Neural cell (in vitro differentiated cells): ENCODE data around the gene CIRBP. TPM values are rescaled to one million over a fixed set of nuclear protein-coding genes. Genes with fewer than 3 reads are reported as not detected.
A peak's percentile ranks its signal among the peaks of the same experiment; 100 is the strongest.

ENCODE experiments used
- H2AFZ ChIP-seq: fragments of 200-600, 300-800 bp; sonication (generic), shearing (Covaris generic); 2 replicates; pipeline ENCODE4 v1.6.0; 2014; ENCODE audit warnings: low read depth, mild to moderate bottlenecking, antibody characterized with exemption, low read length, moderate library complexity
- H3F3A ChIP-seq: fragments of 200-600 bp; shearing (Covaris generic); 2 replicates; pipeline ENCODE4 v1.6.1; 2016; ENCODE audit warnings: mild to moderate bottlenecking, moderate library complexity, mixed read lengths, antibody characterized with exemption, low read length; ENCODE audit not compliant: insufficient read depth, poor library complexity, severe bottlenecking
- H3K27ac ChIP-seq: fragments of 200-600, 300-800 bp; sonication (generic), shearing (Covaris generic); 2 replicates; pipeline ENCODE4 v1.5.1; 2014; ENCODE audit warnings: mild to moderate bottlenecking, low read length, moderate library complexity
- H3K27me3 ChIP-seq: fragments of 300-800, 200-600 bp; sonication (generic), shearing (Covaris generic); 2 replicates; pipeline ENCODE4 v1.6.0; 2014; ENCODE audit warnings: mild to moderate bottlenecking, low read depth, low read length, moderate library complexity; ENCODE audit not compliant: insufficient read depth
- H3K36me3 ChIP-seq: fragments of 300-800, 200-600 bp; sonication (generic), shearing (Covaris generic); 2 replicates; pipeline ENCODE4 v1.5.1; 2014; ENCODE audit warnings: mild to moderate bottlenecking, antibody characterized with exemption, low read length, moderate library complexity; ENCODE audit not compliant: insufficient read depth
- H3K4me2 ChIP-seq: fragments of 300-800, 200-600 bp; sonication (generic), shearing (Covaris generic); 2 replicates; pipeline ENCODE4 v1.6.0; 2014; ENCODE audit warnings: mild to moderate bottlenecking, low read length
- H3K4me3 ChIP-seq: fragments of 300-800, 200-600 bp; sonication (generic), shearing (Covaris generic); 2 replicates; pipeline ENCODE4 v1.5.1; 2014; ENCODE audit warnings: mild to moderate bottlenecking, low read length, moderate library complexity
- H3K79me2 ChIP-seq: fragments of 200-600 bp; shearing (Covaris generic); replicated peaks from 2 replicates; pipeline ENCODE4 v1.6.0; 2014; ENCODE audit warnings: mild to moderate bottlenecking, low read length, moderate library complexity; ENCODE audit not compliant: insufficient read depth
- H3K9ac ChIP-seq: fragments of 300-800, 200-600 bp; sonication (generic), shearing (Covaris generic); 2 replicates; pipeline ENCODE4 v1.6.1; 2016; ENCODE audit warnings: mild to moderate bottlenecking, low read length, mixed read lengths
- H3K9me2 ChIP-seq: fragments of 200-600 bp; shearing (Covaris generic); 2 replicates; pipeline ENCODE4 v1.6.1; 2016; ENCODE audit warnings: mild to moderate bottlenecking, low read length, mixed read lengths; ENCODE audit not compliant: insufficient read depth
- H3K9me3 ChIP-seq: fragments of 200-600, 300-800 bp; sonication (generic), shearing (Covaris generic); 2 replicates; pipeline ENCODE4 v1.6.1; 2016; ENCODE audit warnings: mild to moderate bottlenecking, mixed run types, low read length, moderate library complexity, mixed read lengths
- H4K20me1 ChIP-seq: fragments of 200-600 bp; shearing (Covaris generic); 2 replicates; pipeline ENCODE4 v1.6.1; 2016; ENCODE audit warnings: mild to moderate bottlenecking, mixed run types; ENCODE audit not compliant: insufficient read depth
- CTCF ChIP-seq: fragments of 450-650 bp; IDR thresholded peaks from 2 replicates; pipeline ENCODE4 v1.5.1; 2014; ENCODE audit warnings: antibody characterized with exemption, mild to moderate bottlenecking, moderate library complexity; ENCODE audit not compliant: poor library complexity, severe bottlenecking
- EP300 ChIP-seq: fragments of 450-650 bp; conservative IDR thresholded peaks from 2 replicates; pipeline ENCODE4 v1.6.1; 2014; ENCODE audit warnings: antibody characterized with exemption, mild to moderate bottlenecking, moderate library complexity; ENCODE audit not compliant: poor library complexity, severe bottlenecking
- EZH2 ChIP-seq: fragments of 200-600, 300-800 bp; shearing (Covaris generic), sonication (generic); IDR thresholded peaks from 2 replicates; pipeline ENCODE4 v1.6.1; 2014; ENCODE audit warnings: antibody characterized with exemption, low read length, borderline replicate concordance, mild to moderate bottlenecking; ENCODE audit not compliant: insufficient read depth, poor library complexity, severe bottlenecking
- MXI1 ChIP-seq: fragments of 450-650 bp; conservative IDR thresholded peaks from 2 replicates; pipeline ENCODE4 v1.6.1; 2014; ENCODE audit warnings: antibody characterized with exemption, mild to moderate bottlenecking; ENCODE audit not compliant: poor library complexity, severe bottlenecking
- POLR2AphosphoS5 ChIP-seq: IDR thresholded peaks from 2 replicates; pipeline ENCODE4 v1.6.1; 2012
- RAD21 ChIP-seq: fragments of 450-650 bp; conservative IDR thresholded peaks from 2 replicates; pipeline ENCODE4 v1.6.1; 2014; ENCODE audit warnings: antibody characterized with exemption, mild to moderate bottlenecking, moderate library complexity
- REST ChIP-seq: IDR thresholded peaks from 2 replicates; pipeline ENCODE4 v1.6.1; 2012; ENCODE audit warnings: borderline replicate concordance
- SMC3 ChIP-seq: fragments of 450-650 bp; conservative IDR thresholded peaks from 2 replicates; pipeline ENCODE4 v1.6.1; 2014; ENCODE audit warnings: antibody characterized with exemption, mild to moderate bottlenecking, moderate library complexity; ENCODE audit not compliant: poor library complexity
- TAF1 ChIP-seq: IDR thresholded peaks from 2 replicates; pipeline ENCODE4 v1.6.1; 2012; ENCODE audit warnings: low read depth
- polyA plus RNA-seq: library from polyadenylated mRNA; depleted of rRNA; stranded (reverse); fragments of >200 nt; gene quantifications from 2 replicates; pipeline ENCODE4 v1.2.3, GENCODE V29; 2014

CIRBP gene
- polyA plus RNA-seq, 1 donor from 2014 or later, result 1,663 TPM

- Histone ChIP-seq H3K27ac (peak overlapping the region; percentile 98), H2AFZ (no peak overlapping the region), H3K36me3 (no peaks in the 10 kb centered on the region), H4K20me1 (peaks cover 4% of the 10 kb centered on the region), H3K9me3 (no peaks in the 10 kb centered on the region), H3K4me2 (peak overlapping the region; percentile 86), H3K79me2 (peaks cover 60% of the 10 kb centered on the region), H3K9ac (peak overlapping the region; percentile 99), H3F3A (no peaks in the 10 kb centered on the region), H3K4me3 (peak overlapping the region; percentile 93), H3K27me3 (no peaks in the 10 kb centered on the region), H3K9me2 (no peaks in the 10 kb centered on the region)
- TF ChIP-seq EP300 (no peak), POLR2AphosphoS5 (no peak), EZH2 (no peak), RAD21 (no peak), CTCF (no peak), MXI1 (no peak), TAF1 (no peak), SMC3 (no peak), REST (no peak)
Observed at GRCh38 chr19:1252221-1252820, 16.8 kb upstream of the CIRBP start.

- no peaks in the 10 kb centered on the region for H3K9me2 ChIP-seq
- H3K9me3 ChIP-seq, result no peaks in the 10 kb centered on the region
- H3F3A ChIP-seq, result no peaks in the 10 kb centered on the region
- no peak overlapping the region for H2AFZ ChIP-seq
- peak overlapping the region; percentile 99 for H3K9ac ChIP-seq
- H3K79me2 ChIP-seq, result peaks cover 60% of the 10 kb centered on the region
- peak overlapping the region; percentile 93 for H3K4me3 ChIP-seq
- TF ChIP-seq REST (no peak), SMC3 (no peak), EP300 (no peak), TAF1 (no peak), RAD21 (no peak), EZH2 (no peak), MXI1 (no peak), CTCF (no peak), POLR2AphosphoS5 (no peak)
- H3K4me2 ChIP-seq, result peak overlapping the region; percentile 86
- peak overlapping the region; percentile 98 for H3K27ac ChIP-seq
- H3K36me3 ChIP-seq, result no peaks in the 10 kb centered on the region
- peaks cover 4% of the 10 kb centered on the region for H4K20me1 ChIP-seq
- H3K27me3 ChIP-seq, result no peaks in the 10 kb centered on the region
Observed at GRCh38 chr19:1252821-1253513, 16.2 kb upstream of the CIRBP start.
